Measurements from ENCODE around the gene INPP5B. TPM values are rescaled to one million over a fixed set of nuclear protein-coding genes. Genes with fewer than 3 reads are reported as not detected.

INPP5B gene
- total RNA-seq, 4 donors from 2014 or later = 6.2 to 20.4 (median 13.7) TPM

DNA sequence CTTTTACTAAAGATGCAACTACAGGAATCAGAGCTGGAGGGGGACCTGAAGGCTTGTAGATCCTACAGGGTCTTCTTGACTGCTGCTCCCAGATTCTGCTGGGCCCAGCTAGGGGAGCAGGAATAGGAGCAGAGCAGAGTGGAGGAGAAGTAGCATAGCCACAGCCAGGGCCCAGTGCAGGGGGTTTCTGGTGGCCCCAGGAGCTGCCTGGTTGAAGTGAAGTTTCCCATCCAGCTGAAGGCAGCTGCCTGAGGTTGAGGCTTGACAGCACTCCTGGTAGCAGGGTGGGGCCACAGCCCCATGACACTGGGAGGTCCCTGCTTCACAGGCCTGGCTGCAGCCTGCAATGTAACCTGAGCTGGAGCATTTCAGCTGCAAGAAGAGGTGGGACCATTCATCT is 2.0 kb upstream of the INPP5B start:
- H3K27ac ChIP-seq = no peak overlapping the region
- no peaks in the 10 kb centered on the region for H3K27me3 ChIP-seq
- no peak for DNase-seq
- peaks cover 0 to 6% (median 0%) of the 10 kb centered on the region in 3 donors for H3K36me3 ChIP-seq
- peaks cover 3 to 28% (median 6%) of the 10 kb centered on the region in 3 donors for H3K4me1 ChIP-seq
- intact Hi-C loops (cut with DNase I) = no loop called here
- TF ChIP-seq, protein P1, sequence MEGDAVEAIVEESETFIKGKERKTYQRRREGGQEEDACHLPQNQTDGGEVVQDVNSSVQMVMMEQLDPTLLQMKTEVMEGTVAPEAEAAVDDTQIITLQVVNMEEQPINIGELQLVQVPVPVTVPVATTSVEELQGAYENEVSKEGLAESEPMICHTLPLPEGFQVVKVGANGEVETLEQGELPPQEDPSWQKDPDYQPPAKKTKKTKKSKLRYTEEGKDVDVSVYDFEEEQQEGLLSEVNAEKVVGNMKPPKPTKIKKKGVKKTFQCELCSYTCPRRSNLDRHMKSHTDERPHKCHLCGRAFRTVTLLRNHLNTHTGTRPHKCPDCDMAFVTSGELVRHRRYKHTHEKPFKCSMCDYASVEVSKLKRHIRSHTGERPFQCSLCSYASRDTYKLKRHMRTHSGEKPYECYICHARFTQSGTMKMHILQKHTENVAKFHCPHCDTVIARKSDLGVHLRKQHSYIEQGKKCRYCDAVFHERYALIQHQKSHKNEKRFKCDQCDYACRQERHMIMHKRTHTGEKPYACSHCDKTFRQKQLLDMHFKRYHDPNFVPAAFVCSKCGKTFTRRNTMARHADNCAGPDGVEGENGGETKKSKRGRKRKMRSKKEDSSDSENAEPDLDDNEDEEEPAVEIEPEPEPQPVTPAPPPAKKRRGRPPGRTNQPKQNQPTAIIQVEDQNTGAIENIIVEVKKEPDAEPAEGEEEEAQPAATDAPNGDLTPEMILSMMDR (IDR thresholded peaks at IDR 0.05) = no peak
- TF ChIP-seq POLR2A (IDR thresholded peaks at IDR 0.05) = no peak
- no peak overlapping the region for H3K4me3 ChIP-seq
- no peaks in the 10 kb centered on the region for H3K9me3 ChIP-seq

DNA sequence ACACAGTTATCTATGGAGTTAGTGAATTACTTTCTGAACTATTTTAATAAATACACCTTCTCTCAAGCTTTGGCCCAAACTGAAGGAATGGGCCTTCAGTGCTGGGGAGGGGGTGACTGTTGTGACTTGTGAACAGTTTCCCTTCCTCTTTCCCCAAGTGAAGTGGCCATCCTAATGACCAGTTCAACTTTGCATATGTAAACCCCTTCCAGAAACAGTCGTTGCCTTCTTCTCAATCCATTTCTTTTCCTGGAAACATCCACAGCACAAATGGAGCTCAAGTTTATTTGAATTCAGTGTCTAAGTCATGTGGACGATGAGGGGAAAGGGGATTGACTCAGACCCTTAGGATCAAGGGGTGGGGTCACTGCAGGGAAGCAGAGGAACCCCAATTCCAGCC is 1.3 kb upstream of the INPP5B start:
- Histone ChIP-seq H3K36me3 (peaks cover 0 to 13% (median 0%) of the 10 kb centered on the region in 3 donors), H3K27me3 (no peaks in the 10 kb centered on the region), H3K4me3 (no peak overlapping the region), H3K27ac (no peak overlapping the region), H3K4me1 (peaks cover 3 to 28% (median 6%) of the 10 kb centered on the region in 3 donors), H3K9me3 (no peaks in the 10 kb centered on the region)
- TF ChIP-seq POLR2A (IDR thresholded peaks at IDR 0.05) = no peak
- TF ChIP-seq, protein P1 (IDR thresholded peaks at IDR 0.05) = no peak
- intact Hi-C loops (cut with DNase I) = no loop called here
- DNase-seq = no peak
- WGBS, 2 donors = 50 to 53% methylated on average over 1 to 2 of the region's 2 CpGs

DNA sequence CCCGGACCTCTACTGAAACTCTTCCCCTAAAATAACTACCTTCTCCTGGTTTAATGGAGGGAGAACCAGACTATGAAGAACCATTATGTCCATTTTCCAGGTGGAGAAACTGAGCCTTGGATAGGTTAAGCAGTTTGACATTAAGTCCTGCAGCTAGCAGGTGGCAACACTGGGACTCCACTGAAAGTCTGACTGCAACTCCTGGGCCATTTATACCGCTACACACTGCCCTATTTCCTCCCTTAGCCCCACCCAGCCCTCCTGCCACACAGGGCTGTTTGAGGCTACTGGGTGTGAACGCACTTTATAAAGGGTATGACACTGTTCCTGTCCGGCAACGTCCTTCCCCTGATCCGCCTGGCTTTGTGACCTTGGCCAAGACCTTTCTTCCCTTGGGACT is 511 bp upstream of the INPP5B start:
- H3K27ac ChIP-seq = peak overlapping the region; percentile 68 to 95 (median 88)
- 48 to 54% methylated on average over 6 of the region's 6 CpGs for WGBS, 2 donors
- no peaks in the 10 kb centered on the region for H3K9me3 ChIP-seq
- no peaks in the 10 kb centered on the region for H3K27me3 ChIP-seq
- H3K36me3 ChIP-seq = peaks cover 0 to 20% (median 0%) of the 10 kb centered on the region in 3 donors
- TF ChIP-seq, protein P1 (IDR thresholded peaks at IDR 0.05) = no peak
- no peak for TF ChIP-seq POLR2A (IDR thresholded peaks at IDR 0.05)
- peaks cover 3 to 28% (median 6%) of the 10 kb centered on the region in 3 donors for H3K4me1 ChIP-seq
- DNase-seq = no peak
- H3K4me3 ChIP-seq = peak overlapping the region in 3 of 4 donors; percentile 59 to 75 (median 63)
- intact Hi-C loops (cut with DNase I) = no loop called here

DNA sequence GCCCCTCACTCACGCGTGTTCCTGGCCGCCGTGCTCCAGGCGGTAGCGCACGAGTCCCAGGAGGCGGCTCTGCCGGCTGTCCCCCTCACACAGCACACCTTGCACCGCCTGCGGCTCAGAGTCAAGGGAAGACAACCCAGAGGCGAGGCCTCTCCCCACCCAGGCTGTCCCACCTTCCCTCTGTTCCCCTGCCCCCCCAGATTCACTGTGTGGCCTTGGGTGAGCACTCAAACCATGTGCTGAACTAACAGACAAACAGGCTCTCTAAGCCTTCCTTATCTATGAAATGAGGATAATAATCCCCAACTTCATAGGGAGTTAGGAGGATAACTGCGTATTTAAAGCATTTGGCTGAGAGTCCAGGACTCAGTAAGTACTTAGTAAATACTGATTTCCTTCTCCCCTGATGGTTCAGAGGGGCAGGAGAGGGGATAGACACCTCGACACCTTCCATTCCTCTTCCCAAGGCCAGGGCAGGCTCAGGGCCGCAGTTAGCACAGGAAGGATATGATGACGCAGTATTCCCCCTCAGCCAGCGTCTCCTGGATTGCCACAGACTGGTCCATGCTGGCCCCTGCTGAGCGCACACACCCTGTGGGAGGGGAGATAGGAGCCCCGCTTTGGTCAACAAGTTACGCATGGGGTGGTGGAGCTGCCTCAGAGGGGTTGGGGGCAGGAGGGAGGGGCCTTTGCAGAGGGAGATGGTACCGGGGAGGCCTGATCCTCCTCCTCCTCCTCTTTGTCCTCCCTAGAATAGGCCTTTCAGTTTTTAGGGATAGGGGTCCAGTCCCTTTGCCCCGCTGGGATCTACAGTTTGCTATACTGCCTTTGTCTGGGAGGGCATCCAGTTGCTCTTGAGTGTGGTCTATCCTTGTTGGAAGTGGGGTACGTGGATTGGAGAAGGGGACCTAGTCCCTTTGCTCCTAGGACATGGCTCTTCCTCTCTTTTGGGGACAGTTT is 830 bp downstream of the INPP5B start:
- intact Hi-C loops (cut with DNase I) = no loop called here
- DNase-seq = no peak
- WGBS, 2 donors = 65 to 70% methylated on average over 9 to 21 of the region's 23 CpGs

More for the DNA sequence above, 830 bp downstream of the INPP5B start:
- H3K4me3 ChIP-seq = peak overlapping the region; percentile 33 to 75 (median 61)
- H3K9me3 ChIP-seq = no peaks in the 10 kb centered on the region
- no peak for TF ChIP-seq POLR2A (IDR thresholded peaks at IDR 0.05)
- TF ChIP-seq, protein P1 (IDR thresholded peaks at IDR 0.05) = no peak
- H3K4me1 ChIP-seq = peaks cover 3 to 28% (median 6%) of the 10 kb centered on the region in 3 donors
- H3K27me3 ChIP-seq = no peaks in the 10 kb centered on the region
- H3K27ac ChIP-seq = peak overlapping the region; percentile 68 to 95 (median 88)
- H3K36me3 ChIP-seq = peaks cover 0 to 22% (median 0%) of the 10 kb centered on the region in 3 donors
